ENCODE measurements around the gene ENTR1. TPM values are rescaled to one million over a fixed set of nuclear protein-coding genes. Genes with fewer than 3 reads are reported as not detected.

ENTR1 gene
- total and polyA plus RNA-seq, 2 of the 13 experiments (the other 11 are each of a cell fraction or from before 2014, with no cell fraction given) = 70.1 to 76.4 TPM

GRCh38 chr9:136409557-136410455 lies 608 bp downstream of the ENTR1 start (continued):
- no peak for TF ChIP-seq ZNF609 (CRISPR knock-in tag; IDR thresholded peaks at IDR 0.05; ENCODE audit: borderline replicate concordance)
- TF ChIP-seq ZNF780A (CRISPR knock-in tag; IDR thresholded peaks at IDR 0.05) = no peak
- 0 out of 2 replicates have a peak, but pooled peaks have one; percentile 43 for TF ChIP-seq MEIS1 (CRISPR knock-in tag; IDR thresholded peaks at IDR 0.05; ENCODE audit: borderline replicate concordance)
- TF ChIP-seq CENPBD1 (CRISPR knock-in tag; IDR thresholded peaks at IDR 0.05; ENCODE audit: borderline replicate concordance, low read depth) = no peak
- TF ChIP-seq FLYWCH1 (CRISPR knock-in tag; IDR thresholded peaks at IDR 0.05) = no peak
- no peak; the same call in 1 of the 2 replicates for TF ChIP-seq SRY (CRISPR knock-in tag; IDR thresholded peaks at IDR 0.05)
- no peak for TF ChIP-seq SALL2 (CRISPR knock-in tag; IDR thresholded peaks at IDR 0.05)
- TF ChIP-seq ZNF367 (CRISPR knock-in tag; IDR thresholded peaks at IDR 0.05; ENCODE audit: borderline replicate concordance) = 0 out of 2 replicates have a peak, but pooled peaks have one; percentile 54
- no peak for TF ChIP-seq CREM (IDR thresholded peaks at IDR 0.05)
- TF ChIP-seq CREM (CRISPR knock-in tag; IDR thresholded peaks at IDR 0.05) = no peak
- TF ChIP-seq SATB2 (CRISPR knock-in tag; IDR thresholded peaks at IDR 0.05) = peak; percentile 85; the same call in 1 of the 2 replicates
- TF ChIP-seq RFXAP (CRISPR knock-in tag; IDR thresholded peaks at IDR 0.05; ENCODE audit: borderline replicate concordance) = no peak
- TF ChIP-seq GTF2F1 (IDR thresholded peaks at IDR 0.05; ENCODE audit: low read length) = no peak
- TF ChIP-seq ZNF501 (CRISPR knock-in tag; IDR thresholded peaks at IDR 0.05) = no peak; the same call in 1 of the 2 replicates
- peak; percentile 50; the same call in 1 of the 2 replicates for TF ChIP-seq NR0B2 (CRISPR knock-in tag; IDR thresholded peaks at IDR 0.05)
- no peak for TF ChIP-seq FOSL1 (CRISPR knock-in tag; IDR thresholded peaks at IDR 0.05; ENCODE audit: borderline replicate concordance)
- TF ChIP-seq ZBTB34 (CRISPR knock-in tag; IDR thresholded peaks at IDR 0.05) = no peak
- no peak for TF ChIP-seq PHB2 (IDR thresholded peaks at IDR 0.05; ENCODE audit: partially characterized antibody)
- TF ChIP-seq THAP7 (CRISPR knock-in tag; IDR thresholded peaks at IDR 0.05) = no peak
- TF ChIP-seq ZNF207 (IDR thresholded peaks at IDR 0.05; ENCODE audit: borderline replicate concordance) = no peak

Measured in HepG2 (cell line).